Right lobe of liver (tissue), 6 donors: ENCODE data around the gene QRSL1. TPM values are rescaled to one million over a fixed set of nuclear protein-coding genes. Genes with fewer than 3 reads are reported as not detected.
A peak's percentile ranks its signal among the peaks of the same experiment; 100 is the strongest.

Experiments used
- ATAC-seq, 4 donors: fragments of 200-7000 bp; cut with Tn5 transposase; one replicate each; pipeline ENCODE4 v1.9.1; 2020; ENCODE audit warnings: mild to moderate bottlenecking in 4 of 4, moderate library complexity in 4 of 4
- DNase-seq, 3 donors: peaks; one replicate each; pipeline ENCODE4 v3.0.0-alpha.2; 2020
- H3K27ac ChIP-seq, 3 donors: fragments of 200-600 bp; one replicate each; pipeline ENCODE4 v1.8.0; 2022
- H3K27me3 ChIP-seq, 2 donors: fragments of 200-600 bp; one replicate each; pipeline ENCODE4 v1.8.0; 2022
- H3K36me3 ChIP-seq, 4 donors: fragments of 200-600 bp; sonication (generic) in 1 of 4; one replicate each; pipeline versions ENCODE4 v1.5.1 to v1.8.0; 2017 to 2022; ENCODE audit warnings: control low read depth in 1 of 4
- H3K4me1 ChIP-seq, 4 donors: fragments of 200-600 bp; sonication (generic) in 1 of 4; one replicate each; pipeline versions ENCODE4 v1.5.1 to v1.8.0; 2017 to 2022; ENCODE audit warnings: control low read depth in 1 of 4
- H3K4me3 ChIP-seq, 3 donors: fragments of 200-600 bp; one replicate each; pipeline ENCODE4 v1.8.0; 2022
- H3K9me3 ChIP-seq, 4 donors: fragments of 200-600 bp; sonication (generic) in 1 of 4; one replicate each; pipeline versions ENCODE4 v1.5.1 to v1.8.0; 2017 to 2022; ENCODE audit warnings: control low read depth in 1 of 4
- CTCF ChIP-seq, 4 donors: fragments of 200-600 bp in 3 of 4; fragments of 450-650 bp in 1 of 4; IDR thresholded peaks; one replicate each; pipeline versions ENCODE4 v1.5.1 to v1.8.0; 2016 to 2022; ENCODE audit warnings: antibody characterized with exemption in 4 of 4, mild to moderate bottlenecking in 2 of 4
- POLR2A ChIP-seq: fragments of 450-650 bp; IDR thresholded peaks from one replicate; pipeline ENCODE4 v1.6.1; 2017; ENCODE audit warnings: antibody characterized with exemption, mild to moderate bottlenecking
- WGBS: methylation state at CpG from one replicate; pipeline ENCODE4 v1.1.6; 2018; ENCODE audit warnings: low coverage, low lambda C conversion rate; ENCODE audit not compliant: insufficient coverage; ENCODE audit errors: missing lambda C conversion rate; 5-methylcytosine and 5-hydroxymethylcytosine counted together
- intact Hi-C, 2 donors: fragments of 100-400 bp; cut with DNase I; formaldehyde crosslinking; loops; one replicate each; pipeline versions ENCODE4 v1.11.2 to v1.14.1; 2022
- total RNA-seq, 6 experiments: library from RNA; depleted of rRNA in 2 of 6; stranded (reverse); fragments of >200 nt in 2 of 6; fragmentation: NEBNext Ultra II Directional in 3 of 6; extraction: Animal tissue kit (Norgen Biotek cat#: 25700) in 3 of 6; gene quantifications; one replicate each; pipeline versions ENCODE4 v1.1.0 to v1.2.4, GENCODE V29; 2016 to 2023
- donor health status: DM: no; HTN: yes; CAD: no.
- donor health status: DM: no; HTN: no; CAD: no.
- donor health status: DM: no; HTN: no; CAD: no.
- donor health status: DM: no; HTN: yes; CAD: no.
- donor health status: DM: no; HTN: yes; CAD: no.

Gene QRSL1
- total RNA-seq, 6 experiments from 2014 or later, result 6.0 to 8.8 (median 7.8) TPM

DNA sequence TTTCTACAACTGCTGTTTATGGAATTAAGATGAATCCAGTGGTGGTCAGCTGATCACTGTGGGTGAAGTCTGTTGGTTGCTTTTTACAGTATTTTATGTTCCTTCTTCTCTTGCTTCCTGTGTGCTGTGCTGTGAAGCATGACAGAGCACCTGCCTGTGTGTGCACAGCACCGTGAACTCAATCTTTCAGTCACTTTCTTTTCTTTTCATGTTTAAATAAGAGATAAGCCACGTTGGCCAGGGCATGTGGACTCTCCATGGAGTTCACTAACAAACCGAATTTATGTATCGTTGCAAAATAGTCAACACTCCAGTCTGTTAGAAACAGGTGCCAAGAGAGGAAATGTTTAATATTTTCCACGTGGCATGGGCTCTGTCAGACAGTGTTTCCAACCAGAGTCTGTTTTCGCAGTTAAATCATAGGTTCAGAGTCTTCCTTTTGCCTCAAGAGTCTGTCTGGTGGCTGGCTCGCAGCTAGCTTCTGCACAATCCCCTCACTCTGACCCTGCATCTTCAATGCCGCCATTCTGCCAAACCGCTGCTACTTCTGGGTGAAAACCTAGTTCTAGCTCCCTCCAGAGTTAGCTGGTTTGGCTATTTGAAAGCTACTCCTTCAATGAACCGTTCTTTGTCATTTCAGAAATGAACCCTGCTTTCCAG is 73.2 kb downstream of the QRSL1 start:
- H3K27me3 ChIP-seq, result no peaks in the 10 kb centered on the region
- peak; percentile 84 to 94 (median 88) for ATAC-seq
- DNase-seq, result peak; percentile 67 to 86 (median 78)
- peaks cover 0 to 32% (median 7%) of the 10 kb centered on the region in 4 donors for H3K4me1 ChIP-seq
- TF ChIP-seq POLR2A (peak; percentile 86), CTCF (IDR thresholded peaks at IDR 0.05) (no peak)
- 17% methylated on average over 10 of the region's 10 CpGs for WGBS
- intact Hi-C loops, result loop anchor here in 1 of 2 donors (2.0 kb wide), 1 partner anchor 28 kb away; no protein-coding TSS in a partner anchor
- no peaks in the 10 kb centered on the region for H3K9me3 ChIP-seq
- H3K36me3 ChIP-seq, result no peaks in the 10 kb centered on the region
- H3K27ac ChIP-seq, result peak overlapping the region; percentile 85 to 99 (median 98)
- H3K4me3 ChIP-seq, result peak overlapping the region in 2 of 3 donors; percentile 39 to 47

GRCh38 chr6:106704327-106704726 is 74.9 kb downstream of the QRSL1 start:
- Histone ChIP-seq H3K27me3 (no peaks in the 10 kb centered on the region), H3K27ac (peak overlapping the region in 2 of 3 donors; percentile 98 to 99), H3K36me3 (no peaks in the 10 kb centered on the region), H3K4me1 (peaks cover 0 to 32% (median 7%) of the 10 kb centered on the region in 4 donors), H3K4me3 (peak overlapping the region in 1 of 3 donors; percentile 47), H3K9me3 (no peaks in the 10 kb centered on the region)
- DNase-seq (no peak), ATAC-seq (no peak)
- 60% methylated on average over 4 of the region's 4 CpGs for WGBS
- intact Hi-C loops, result no loop called here
- TF ChIP-seq POLR2A (no peak), CTCF (IDR thresholded peaks at IDR 0.05) (no peak)

DNA sequence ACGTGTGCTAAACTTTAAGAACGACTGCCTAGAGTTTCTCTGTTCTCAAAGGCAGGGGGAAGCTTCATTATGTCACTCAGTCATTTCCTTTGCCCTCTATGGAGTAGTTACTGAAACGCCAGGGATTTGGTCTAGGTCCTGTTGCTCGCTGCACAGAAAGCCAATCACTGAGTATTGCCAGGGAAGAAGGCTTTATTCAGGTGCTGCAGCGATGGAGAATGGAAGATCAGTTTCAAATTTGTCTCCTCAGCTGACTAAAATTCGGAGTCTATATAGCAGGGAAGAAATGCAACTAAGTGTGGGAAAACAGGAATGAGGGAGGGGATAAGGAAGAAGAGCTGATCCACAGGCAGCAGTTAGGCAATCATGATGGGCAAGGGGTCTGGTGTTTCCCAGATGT is 75.8 kb downstream of the QRSL1 start:
- no peak overlapping the region for H3K27ac ChIP-seq
- no peaks in the 10 kb centered on the region for H3K36me3 ChIP-seq
- no peak overlapping the region for H3K4me3 ChIP-seq
- intact Hi-C loops, result no loop called here
- WGBS, result 96% methylated on average over 4 of the region's 6 CpGs
- no peaks in the 10 kb centered on the region for H3K27me3 ChIP-seq
- no peaks in the 10 kb centered on the region for H3K9me3 ChIP-seq
- TF ChIP-seq CTCF (IDR thresholded peaks at IDR 0.05), result no peak
- no peak for TF ChIP-seq POLR2A
- DNase-seq (no peak), ATAC-seq (no peak)
- peaks cover 0 to 32% (median 7%) of the 10 kb centered on the region in 4 donors for H3K4me1 ChIP-seq

- H3K36me3 ChIP-seq, result no peaks in the 10 kb centered on the region
- H3K27me3 ChIP-seq, result no peaks in the 10 kb centered on the region
- TF ChIP-seq CTCF (IDR thresholded peaks at IDR 0.05) (no peak), POLR2A (no peak)
- H3K9me3 ChIP-seq, result no peaks in the 10 kb centered on the region
- intact Hi-C loops, result no loop called here
- no peak for DNase-seq
- no peak for ATAC-seq
- no peak overlapping the region for H3K4me3 ChIP-seq
- no peak overlapping the region for H3K27ac ChIP-seq
- peaks cover 0 to 8% (median 0%) of the 10 kb centered on the region in 4 donors for H3K4me1 ChIP-seq
- WGBS, result 50% methylated on average over 1 of the region's 1 CpG
Observed at GRCh38 chr6:106710580-106710979, 81.2 kb downstream of the QRSL1 start.
